Naive B cell (primary cell): ENCODE measurements around the gene PACS2. TPM values are rescaled to one million over a fixed set of nuclear protein-coding genes. Genes with fewer than 3 reads are reported as not detected.
"Not testable (repeated sequence)": the region's sequence is repeated elsewhere in the genome, so short reads cannot be mapped to it uniquely, and the experiment has no call there.

Source experiments
- ATAC-seq, 2 donors: fragments of 150-1000 bp; cut with Tn5 transposase; 2 replicates each; pipeline ENCODE4 v1.10.0; 2021; ENCODE audit warnings: low read depth in 2 of 2, mild to moderate bottlenecking in 2 of 2, moderate library complexity in 2 of 2
- DNase-seq: peaks from one replicate; pipeline ENCODE4 v3.0.0; 2022
- H3K27ac Mint-ChIP-seq, 6 donors: one replicate each; pipeline ENCODE4 v1.8.0; 2020 to 2022; ENCODE audit warnings: mild to moderate bottlenecking in 6 of 6, mixed read lengths in 6 of 6, moderate library complexity in 5 of 6, inconsistent platforms in 2 of 6
- H3K27me3 Mint-ChIP-seq, 3 donors: one replicate each; pipeline ENCODE4 v1.8.0; 2021 to 2022; ENCODE audit warnings: mixed read lengths in 3 of 3, mild to moderate bottlenecking in 1 of 3
- H3K36me3 Mint-ChIP-seq, 2 donors: one replicate each; pipeline ENCODE4 v1.8.0; 2020 to 2022; ENCODE audit warnings: mixed read lengths in 2 of 2, inconsistent platforms in 1 of 2, mild to moderate bottlenecking in 1 of 2
- H3K4me1 Mint-ChIP-seq, 3 donors: one replicate each; pipeline ENCODE4 v1.8.0; 2020 to 2022; ENCODE audit warnings: mixed read lengths in 3 of 3, inconsistent platforms in 1 of 3, mild to moderate bottlenecking in 1 of 3, moderate library complexity in 1 of 3
- H3K4me3 Mint-ChIP-seq, 8 donors: one replicate each; pipeline ENCODE4 v1.8.0; 2020 to 2022; ENCODE audit warnings: mild to moderate bottlenecking in 8 of 8, mixed read lengths in 8 of 8, moderate library complexity in 8 of 8, inconsistent platforms in 2 of 8
- H3K9me3 Mint-ChIP-seq, 7 donors: one replicate each; pipeline ENCODE4 v1.8.0; 2020 to 2022; ENCODE audit warnings: mixed read lengths in 7 of 7, mild to moderate bottlenecking in 5 of 7, inconsistent platforms in 2 of 7, moderate library complexity in 1 of 7
- polyA plus RNA-seq, 6 donors: library from polyadenylated mRNA; unstranded; fragments of 300-500 nt; fragmentation: Illumina TruSeq; gene quantifications; one replicate each; pipeline ENCODE4 v1.2.3, GENCODE V29; 2021; ENCODE audit warnings: low read depth in 6 of 6

Gene PACS2
- polyA plus RNA-seq, 6 donors from 2014 or later = 1.3 to 3.7 (median 1.5) TPM

DNA sequence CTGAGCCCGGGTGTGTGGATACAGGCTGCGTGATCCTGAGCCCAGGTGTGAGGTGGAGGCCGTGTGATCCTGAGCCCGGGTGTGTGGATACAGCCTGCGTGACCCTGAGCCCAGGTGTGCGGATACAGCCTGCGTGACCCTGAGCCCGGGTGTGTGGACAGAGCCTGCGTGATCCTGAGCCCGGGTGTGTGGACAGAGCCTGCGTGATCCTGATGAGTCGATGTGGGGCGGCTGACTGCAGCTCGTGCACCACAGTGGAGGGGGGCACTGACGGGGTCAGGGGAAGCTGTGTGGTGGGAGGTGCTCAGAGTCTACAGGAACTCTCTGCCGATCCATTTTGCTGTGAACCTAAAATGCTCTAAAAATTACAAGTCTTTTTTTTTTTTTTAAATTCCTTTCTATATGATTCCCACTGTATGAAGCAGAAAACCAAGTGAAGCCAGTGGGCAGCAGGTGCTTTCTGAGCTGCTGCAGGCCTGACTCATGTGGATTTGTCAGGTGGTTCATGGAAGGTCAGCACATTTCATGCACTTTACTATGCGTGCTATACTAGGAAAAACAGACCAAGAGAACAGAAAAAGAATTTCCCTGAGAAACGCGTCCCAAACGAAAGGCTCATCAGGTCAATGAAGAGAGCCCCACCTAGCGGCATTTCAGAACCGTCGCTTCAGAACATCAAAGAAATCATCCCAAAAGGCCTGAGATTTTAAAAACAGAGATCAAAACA, 33.0 kb upstream of the PACS2 start:
- peak overlapping the region in 3 of 6 donors; percentile 46 to 48 (median 47) for H3K27ac Mint-ChIP-seq
- no peak overlapping the region for H3K4me3 Mint-ChIP-seq
- H3K4me1 Mint-ChIP-seq = peaks cover 23 to 42% (median 33%) of the 10 kb centered on the region in 3 donors
- no peaks in the 10 kb centered on the region for H3K27me3 Mint-ChIP-seq
- ATAC-seq (no peak), DNase-seq (no peak)
- no peaks in the 10 kb centered on the region for H3K36me3 Mint-ChIP-seq
- no peaks in the 10 kb centered on the region for H3K9me3 Mint-ChIP-seq

- DNase-seq (no peak), ATAC-seq (no peak)
- Mint-ChIP-seq H3K9me3 (no peaks in the 10 kb centered on the region), H3K4me3 (no peak overlapping the region), H3K27me3 (no peaks in the 10 kb centered on the region), H3K27ac (peak overlapping the region in 2 of 6 donors; percentile 47 to 48), H3K4me1 (peaks cover 24 to 49% (median 33%) of the 10 kb centered on the region in 3 donors), H3K36me3 (no peaks in the 10 kb centered on the region)
Observed at GRCh38 chr14:105282098-105282725, 32.3 kb upstream of the PACS2 start.

DNA sequence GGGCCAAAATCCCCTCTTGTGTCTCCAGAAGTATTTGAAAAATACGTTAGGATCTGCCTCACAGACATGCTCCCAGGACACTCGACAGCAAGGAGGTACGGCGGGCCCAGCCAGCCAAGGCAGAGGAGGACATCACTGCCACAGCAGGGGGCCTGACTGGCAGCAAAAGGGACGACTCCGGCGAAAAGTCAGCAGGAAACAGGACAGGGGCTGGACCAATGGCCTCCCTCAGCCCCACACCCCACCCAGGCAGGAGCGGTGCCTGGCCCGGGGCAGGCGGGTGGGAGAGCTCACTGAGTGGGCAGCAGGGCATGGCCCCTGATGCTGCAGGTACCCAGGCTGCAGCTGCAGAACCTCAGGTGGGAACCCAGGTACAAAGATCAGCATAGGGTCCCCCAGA, 31.5 kb upstream of the PACS2 start:
- Mint-ChIP-seq H3K27ac (no peak overlapping the region), H3K4me3 (no peak overlapping the region), H3K9me3 (no peaks in the 10 kb centered on the region), H3K27me3 (no peaks in the 10 kb centered on the region), H3K4me1 (peaks cover 28 to 57% (median 33%) of the 10 kb centered on the region in 3 donors), H3K36me3 (no peaks in the 10 kb centered on the region)
- no peak for ATAC-seq
- DNase-seq = no peak

DNA sequence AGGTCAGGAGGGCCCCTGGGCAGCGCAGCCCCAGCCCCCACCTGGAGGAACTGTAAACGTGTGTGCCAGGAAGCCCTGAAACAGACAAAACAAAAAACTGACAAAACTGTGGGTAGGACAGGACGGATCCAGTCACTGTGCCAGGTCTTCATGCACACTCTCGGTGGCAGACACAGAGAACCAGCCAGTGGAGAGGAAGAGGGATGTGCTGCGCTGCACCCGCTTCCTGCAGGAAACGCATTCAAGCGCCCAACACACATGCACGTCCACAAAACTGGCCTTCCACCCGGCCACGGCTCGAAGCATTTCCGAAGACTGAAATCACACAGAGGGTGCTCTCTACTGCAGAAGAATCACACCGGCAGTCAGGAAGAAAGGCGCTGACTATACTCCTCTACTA, 30.6 kb upstream of the PACS2 start:
- H3K4me3 Mint-ChIP-seq = peak overlapping the region in 4 of 8 donors; percentile 6 to 44 (median 14)
- H3K4me1 Mint-ChIP-seq = peaks cover 28 to 59% (median 29%) of the 10 kb centered on the region in 3 donors
- ATAC-seq (peak; percentile 23 to 35), DNase-seq (no peak)
- no peaks in the 10 kb centered on the region for H3K36me3 Mint-ChIP-seq
- no peaks in the 10 kb centered on the region for H3K27me3 Mint-ChIP-seq
- peak overlapping the region in 5 of 6 donors; percentile 9 to 54 (median 47) for H3K27ac Mint-ChIP-seq
- H3K9me3 Mint-ChIP-seq = no peaks in the 10 kb centered on the region

GRCh38 chr14:105285174-105285573, 29.4 kb upstream of the PACS2 start:
- H3K4me3 Mint-ChIP-seq = no peak overlapping the region
- peaks cover 33 to 64% (median 34%) of the 10 kb centered on the region in 3 donors for H3K4me1 Mint-ChIP-seq
- no peaks in the 10 kb centered on the region for H3K9me3 Mint-ChIP-seq
- H3K27me3 Mint-ChIP-seq = no peaks in the 10 kb centered on the region
- no peaks in the 10 kb centered on the region for H3K36me3 Mint-ChIP-seq
- DNase-seq (no peak), ATAC-seq (no peak)
- no peak overlapping the region for H3K27ac Mint-ChIP-seq

GRCh38 chr14:105286759-105287144, 27.8 kb upstream of the PACS2 start:
- H3K27ac Mint-ChIP-seq = no peak overlapping the region

GRCh38 chr14:105287249-105288102, 27.1 kb upstream of the PACS2 start:
- peaks cover 41 to 72% (median 43%) of the 10 kb centered on the region in 3 donors for H3K4me1 Mint-ChIP-seq

More at GRCh38 chr14:105286759-105287144, 27.8 kb upstream of the PACS2 start:
- no peak overlapping the region for H3K4me3 Mint-ChIP-seq
- peaks cover 42 to 76% (median 44%) of the 10 kb centered on the region in 3 donors for H3K4me1 Mint-ChIP-seq
- no peaks in the 10 kb centered on the region for H3K27me3 Mint-ChIP-seq
- no peak for DNase-seq
- H3K36me3 Mint-ChIP-seq = no peaks in the 10 kb centered on the region
- no peak for ATAC-seq
- no peaks in the 10 kb centered on the region for H3K9me3 Mint-ChIP-seq

GRCh38 chr14:105288936-105289335, 25.6 kb upstream of the PACS2 start:
- Mint-ChIP-seq H3K27ac (peak overlapping the region in 1 of 6 donors; percentile 87), H3K4me1 (peaks cover 35 to 72% (median 51%) of the 10 kb centered on the region in 3 donors), H3K4me3 (peak overlapping the region in 2 of 8 donors; percentile 55 to 81)
- H3K36me3 Mint-ChIP-seq, H3K9me3 Mint-ChIP-seq, DNase-seq, ATAC-seq, H3K27me3 Mint-ChIP-seq: not testable (repeated sequence)

More at GRCh38 chr14:105287249-105288102, 27.1 kb upstream of the PACS2 start:
- H3K27me3 Mint-ChIP-seq = no peaks in the 10 kb centered on the region
- H3K9me3 Mint-ChIP-seq = no peaks in the 10 kb centered on the region
- peak overlapping the region in 1 of 6 donors; percentile 71 for H3K27ac Mint-ChIP-seq
- H3K36me3 Mint-ChIP-seq = no peaks in the 10 kb centered on the region
- H3K4me3 Mint-ChIP-seq = no peak overlapping the region
- no peak for DNase-seq
- ATAC-seq = no peak

DNA sequence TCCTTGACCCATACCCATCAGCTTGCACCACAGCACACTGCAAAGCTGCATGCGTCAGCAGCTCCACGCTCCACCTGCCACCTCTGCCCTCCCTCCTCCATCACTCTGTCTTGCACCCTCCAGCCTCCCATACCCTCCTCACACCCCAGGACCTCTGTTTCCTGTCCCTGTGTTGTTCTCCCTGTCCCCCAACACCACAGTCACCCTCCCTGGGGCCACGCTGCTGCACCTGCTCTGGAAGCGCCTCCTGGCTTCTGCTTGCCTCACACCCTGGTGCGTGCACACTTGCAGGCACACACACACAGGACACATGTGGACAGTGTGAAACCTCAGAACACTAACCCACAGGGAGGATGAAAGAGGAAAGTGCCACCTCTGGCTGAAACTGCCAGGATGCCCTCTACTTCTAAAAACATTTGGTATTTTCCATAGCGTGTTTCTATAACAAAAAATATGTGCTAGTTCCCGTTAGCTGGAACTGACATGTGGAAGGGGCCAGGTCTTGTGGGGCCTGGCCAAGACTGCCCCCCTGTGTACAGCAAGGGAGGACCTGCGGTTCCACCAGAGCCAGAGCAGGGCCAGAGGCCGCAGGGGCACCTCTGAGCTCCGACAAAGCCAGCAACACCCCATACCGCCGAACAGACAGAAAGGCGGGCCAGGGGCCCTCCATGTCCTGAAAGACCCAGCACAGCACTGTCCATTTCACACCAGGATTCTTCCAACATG, 23.8 kb upstream of the PACS2 start:
- H3K4me3 Mint-ChIP-seq = peak overlapping the region in 7 of 8 donors; percentile 20 to 79 (median 63)
- H3K36me3 Mint-ChIP-seq = no peaks in the 10 kb centered on the region
- no peaks in the 10 kb centered on the region for H3K27me3 Mint-ChIP-seq
- DNase-seq (no peak), ATAC-seq (peak in 1 of 2 donors; percentile 4)
- peaks cover 29 to 67% (median 53%) of the 10 kb centered on the region in 3 donors for H3K4me1 Mint-ChIP-seq
- no peaks in the 10 kb centered on the region for H3K9me3 Mint-ChIP-seq
- H3K27ac Mint-ChIP-seq = peak overlapping the region in 5 of 6 donors; percentile 2 to 74 (median 61)

- peak overlapping the region; percentile 66 to 88 (median 76) for H3K4me3 Mint-ChIP-seq
- H3K27me3 Mint-ChIP-seq = no peaks in the 10 kb centered on the region
- no peak for DNase-seq
- ATAC-seq = peak in 1 of 2 donors; percentile 2
- H3K27ac Mint-ChIP-seq = peak overlapping the region; percentile 57 to 98 (median 80)
- H3K9me3 Mint-ChIP-seq = no peaks in the 10 kb centered on the region
- H3K36me3 Mint-ChIP-seq = no peaks in the 10 kb centered on the region
- peaks cover 24 to 58% (median 51%) of the 10 kb centered on the region in 3 donors for H3K4me1 Mint-ChIP-seq
Observed at GRCh38 chr14:105292826-105293711, 21.5 kb upstream of the PACS2 start.

DNA sequence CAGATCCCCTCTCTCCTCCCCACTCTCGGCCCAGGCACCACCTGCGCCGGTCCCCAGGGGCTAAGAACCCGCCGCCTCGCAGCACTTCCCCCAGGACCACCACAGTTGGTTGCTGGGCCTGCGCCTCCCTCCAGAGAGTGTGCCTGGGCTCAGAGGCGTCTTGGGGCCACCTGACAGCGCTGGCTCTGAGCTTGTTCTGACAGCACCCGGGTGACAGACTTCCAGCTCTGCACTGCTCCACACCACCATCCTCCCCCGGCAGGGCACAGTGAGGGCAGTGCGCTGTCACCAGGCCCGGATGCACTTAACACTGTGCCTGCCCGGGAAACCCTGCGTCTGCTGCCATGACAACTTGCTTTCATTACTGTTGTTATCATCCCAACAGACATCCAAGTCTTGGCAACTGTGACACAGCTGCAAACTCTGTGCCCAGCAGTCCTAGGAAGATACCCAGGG, 20.4 kb upstream of the PACS2 start:
- H3K36me3 Mint-ChIP-seq = no peaks in the 10 kb centered on the region
- peak overlapping the region; percentile 30 to 89 (median 76) for H3K4me3 Mint-ChIP-seq
- peak; percentile 80 to 81 for ATAC-seq
- DNase-seq = peak; percentile 55
- H3K4me1 Mint-ChIP-seq = peaks cover 22 to 63% (median 49%) of the 10 kb centered on the region in 3 donors
- peak overlapping the region; percentile 93 to 98 (median 97) for H3K27ac Mint-ChIP-seq
- no peaks in the 10 kb centered on the region for H3K9me3 Mint-ChIP-seq
- no peaks in the 10 kb centered on the region for H3K27me3 Mint-ChIP-seq

GRCh38 chr14:105297311-105297710, 17.2 kb upstream of the PACS2 start:
- H3K4me3 Mint-ChIP-seq = peak overlapping the region in 3 of 8 donors; percentile 1 to 54 (median 41)
- H3K36me3 Mint-ChIP-seq, H3K9me3 Mint-ChIP-seq, H3K27me3 Mint-ChIP-seq, DNase-seq, H3K27ac Mint-ChIP-seq, ATAC-seq: not testable (repeated sequence)
- peaks cover 19 to 51% (median 45%) of the 10 kb centered on the region in 3 donors for H3K4me1 Mint-ChIP-seq
